ENCODE results near the gene FA2H.
"Not testable (repeated sequence)": the region's sequence is repeated elsewhere in the genome, so short reads cannot be mapped to it uniquely, and the experiment has no call there.

The FA2H gene

DNA sequence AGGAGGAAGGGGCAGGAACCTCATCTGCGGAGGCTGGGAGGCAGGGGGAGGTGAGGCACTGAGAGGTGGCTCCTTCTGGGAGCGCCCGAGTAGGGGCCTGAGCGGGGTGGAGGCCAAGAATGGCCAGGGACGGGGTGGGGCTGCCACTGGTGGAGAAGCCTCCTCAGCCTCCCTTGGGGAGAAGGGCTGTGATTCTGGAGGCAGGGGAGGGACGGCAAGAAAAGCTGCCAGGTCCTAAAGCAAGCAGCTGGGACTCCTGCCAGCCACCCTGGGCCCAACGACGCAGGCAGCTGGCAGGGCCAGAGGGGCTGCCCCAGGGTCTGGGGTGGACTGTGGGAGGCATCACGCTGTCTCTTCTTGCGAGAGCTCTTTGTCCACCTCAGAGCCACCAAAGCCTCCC is 61.3 kb downstream of the FA2H start:
- in situ Hi-C loops (cut with HindIII; ENCODE audit: low pct_ligation_motif_present, low pct_unique_long_range_greater_than_20kb, low sequenced_read_pairs) = no loop called here
- DNase-seq = no peak

DNA sequence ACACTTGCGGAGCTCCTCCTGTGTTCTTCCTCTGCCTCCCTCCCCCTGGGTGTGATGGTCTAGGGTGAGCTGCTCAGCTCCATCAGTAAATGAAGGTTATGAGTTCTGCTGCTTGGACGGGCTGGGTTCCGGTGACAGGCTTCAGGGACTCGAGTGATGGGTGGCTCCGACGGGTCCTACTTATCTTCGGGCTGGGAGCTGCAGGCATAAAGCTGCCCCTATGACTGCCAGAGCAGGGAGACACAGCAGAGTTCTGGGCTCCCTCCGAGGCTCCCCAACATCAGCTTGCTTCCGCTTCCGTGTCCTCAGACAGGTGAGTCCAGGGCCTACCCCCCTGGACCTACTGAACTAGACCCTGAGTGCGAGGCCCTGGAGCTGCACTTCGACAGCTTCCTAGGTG is 62.7 kb downstream of the FA2H start:
- in situ Hi-C loops (cut with HindIII; ENCODE audit: low pct_ligation_motif_present, low pct_unique_long_range_greater_than_20kb, low sequenced_read_pairs) = no loop called here
- DNase-seq = no peak

DNA sequence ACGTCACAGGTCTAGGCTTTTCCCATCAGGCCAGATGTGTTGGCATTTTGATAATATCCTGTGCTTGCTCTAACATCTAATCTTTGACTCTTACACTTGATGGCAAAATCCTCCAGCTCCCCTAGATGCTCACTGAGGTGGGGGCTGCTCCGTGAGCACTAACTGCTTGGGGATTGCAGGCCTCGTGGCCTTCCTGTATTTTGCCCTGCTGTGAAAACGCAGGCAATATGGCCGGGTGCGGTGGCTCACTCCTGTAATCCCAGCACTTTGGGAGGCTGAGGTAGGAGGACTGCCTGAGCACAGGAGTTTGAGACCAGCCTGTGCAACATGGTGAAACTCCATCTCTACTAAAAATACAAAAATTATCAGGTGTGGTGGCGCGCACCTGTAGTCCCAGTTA is 64.2 kb downstream of the FA2H start:
- no peak for DNase-seq
- in situ Hi-C loops (cut with HindIII; ENCODE audit: low pct_ligation_motif_present, low pct_unique_long_range_greater_than_20kb, low sequenced_read_pairs) = no loop called here

DNA sequence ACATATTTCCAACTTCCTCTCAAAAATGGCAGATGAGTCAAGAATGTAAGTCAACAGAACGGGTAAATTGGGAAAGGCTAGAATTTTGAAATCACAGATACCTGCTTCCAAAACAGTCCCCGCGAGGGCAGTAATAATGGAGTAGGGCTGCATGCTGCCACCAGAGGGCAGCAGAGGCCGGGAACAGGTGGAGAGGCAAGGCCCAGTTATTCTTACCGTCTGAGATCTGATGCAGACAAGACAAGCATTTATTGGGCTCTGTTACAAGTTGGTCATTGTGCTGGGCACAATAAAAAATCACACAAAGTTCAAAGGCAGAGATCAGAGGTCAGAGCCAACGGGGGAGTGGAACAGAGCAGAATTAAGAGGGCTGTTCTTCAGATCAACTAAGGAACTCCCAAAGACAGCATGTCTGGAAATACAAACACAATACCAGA is 65.2 kb downstream of the FA2H start:
- in situ Hi-C loops (cut with HindIII; ENCODE audit: low pct_ligation_motif_present, low pct_unique_long_range_greater_than_20kb, low sequenced_read_pairs) = no loop called here
- DNase-seq = peak; percentile 81

DNA sequence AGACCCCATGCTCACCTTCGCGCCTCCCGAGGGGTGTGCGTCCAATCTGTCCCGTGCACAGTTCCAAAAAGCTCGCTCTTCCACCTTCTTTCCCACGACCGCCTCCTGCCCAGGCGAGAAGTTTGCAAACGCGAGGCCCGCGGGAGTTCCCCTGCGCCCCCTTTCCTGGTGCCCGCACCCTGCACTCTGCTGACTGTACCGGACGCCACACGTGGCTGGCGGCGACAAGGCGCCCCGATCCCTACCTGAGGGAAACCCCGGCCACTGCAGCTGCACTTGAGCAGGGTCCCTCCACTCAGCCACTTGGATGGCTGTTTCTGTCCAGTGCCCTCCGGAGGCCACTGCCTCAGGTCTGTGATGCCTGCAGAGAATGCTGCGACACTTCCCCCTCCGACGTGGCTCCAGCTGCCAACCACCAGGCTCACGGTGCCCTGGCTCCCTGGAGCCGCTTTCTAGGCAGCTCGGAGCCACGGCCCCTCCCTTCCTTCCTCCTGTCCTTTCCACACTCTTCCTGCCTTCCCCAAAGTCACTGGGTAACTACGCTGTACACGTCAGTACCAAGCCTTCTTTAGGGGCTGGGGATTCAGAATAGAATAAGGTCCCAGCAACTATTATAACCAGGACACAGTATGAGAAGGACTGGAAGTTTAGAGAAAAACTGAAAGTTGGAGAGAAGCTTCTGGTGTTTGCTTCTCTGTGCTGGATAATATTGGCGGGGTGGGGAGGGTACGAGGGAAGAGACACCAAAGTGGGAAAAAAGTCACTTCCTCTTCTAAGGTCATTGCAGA is 74.0 kb downstream of the FA2H start, which contains the start of gene MLKL:
Gene MLKL, minus strand, starts transcription at position 425 of the 788 bp plus-strand sequence. CDS start 5,105 bp downstream, outside the sequence.
- DNase-seq = peak; percentile 76
- in situ Hi-C loops (cut with HindIII; ENCODE audit: low pct_ligation_motif_present, low pct_unique_long_range_greater_than_20kb, low sequenced_read_pairs) = loop anchor here (5.0 kb wide), 1 partner anchor 42 kb away; no protein-coding TSS in a partner anchor

DNA sequence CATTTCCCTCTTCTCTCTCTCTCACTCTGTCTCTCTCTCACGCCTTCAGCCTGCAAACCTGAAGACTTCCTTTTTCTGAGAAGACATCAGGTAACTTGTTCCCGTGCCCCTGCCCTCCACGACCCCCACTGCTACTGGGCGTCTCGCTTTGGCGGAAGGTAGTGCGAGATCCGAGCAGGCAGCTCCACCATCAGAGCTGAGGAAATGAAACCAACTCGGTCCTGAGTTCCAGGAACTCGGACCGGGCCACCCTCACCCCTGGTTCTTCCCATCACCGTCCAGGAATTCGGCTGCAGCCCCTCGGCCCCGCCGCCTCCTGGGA is 74.5 kb downstream of the FA2H start:
- peak; percentile 57 for DNase-seq
- in situ Hi-C loops (cut with HindIII; ENCODE audit: low pct_ligation_motif_present, low pct_unique_long_range_greater_than_20kb, low sequenced_read_pairs) = loop anchor here (5.0 kb wide), 1 partner anchor 42 kb away; no protein-coding TSS in a partner anchor

DNA sequence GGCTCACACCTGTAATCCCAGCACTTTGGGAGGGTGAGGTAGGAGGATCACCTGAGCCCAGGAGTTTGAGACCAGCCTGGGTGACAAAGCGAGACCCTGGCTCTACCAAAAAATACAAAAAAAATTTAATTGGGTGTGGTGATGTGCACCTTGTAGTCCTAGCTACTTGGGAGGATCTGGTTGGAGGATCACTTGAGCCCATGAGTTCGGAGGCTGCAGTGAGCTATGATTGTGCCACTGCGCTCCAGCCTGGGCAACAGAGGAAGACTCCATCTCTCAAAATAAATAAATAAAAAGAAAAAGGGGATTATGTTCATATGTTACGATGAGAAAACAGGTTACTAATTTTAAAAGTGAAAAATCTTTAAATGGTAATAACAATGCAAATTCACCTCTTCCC is 75.0 kb downstream of the FA2H start:
- no peak for DNase-seq
- in situ Hi-C loops (cut with HindIII; ENCODE audit: low pct_ligation_motif_present, low pct_unique_long_range_greater_than_20kb, low sequenced_read_pairs) = loop anchor here (5.0 to 25.0 kb wide), 2 partner anchors 43 to 163 kb away; no protein-coding TSS in a partner anchor

GRCh38 chr16:74698222-74698621 is 76.4 kb downstream of the FA2H start:
- DNase-seq = peak; percentile 14
- in situ Hi-C loops (cut with HindIII; ENCODE audit: low pct_ligation_motif_present, low pct_unique_long_range_greater_than_20kb, low sequenced_read_pairs) = loop anchor here (25.0 kb wide), 1 partner anchor 164 kb away; no protein-coding TSS in a partner anchor

- DNase-seq = peak; percentile 84
- in situ Hi-C loops (cut with HindIII; ENCODE audit: low pct_ligation_motif_present, low pct_unique_long_range_greater_than_20kb, low sequenced_read_pairs) = loop anchor here (25.0 kb wide), 1 partner anchor 167 kb away; no protein-coding TSS in a partner anchor
These were observed 78.9 kb downstream of the FA2H start for GRCh38 chr16:74695450-74696422.

DNA sequence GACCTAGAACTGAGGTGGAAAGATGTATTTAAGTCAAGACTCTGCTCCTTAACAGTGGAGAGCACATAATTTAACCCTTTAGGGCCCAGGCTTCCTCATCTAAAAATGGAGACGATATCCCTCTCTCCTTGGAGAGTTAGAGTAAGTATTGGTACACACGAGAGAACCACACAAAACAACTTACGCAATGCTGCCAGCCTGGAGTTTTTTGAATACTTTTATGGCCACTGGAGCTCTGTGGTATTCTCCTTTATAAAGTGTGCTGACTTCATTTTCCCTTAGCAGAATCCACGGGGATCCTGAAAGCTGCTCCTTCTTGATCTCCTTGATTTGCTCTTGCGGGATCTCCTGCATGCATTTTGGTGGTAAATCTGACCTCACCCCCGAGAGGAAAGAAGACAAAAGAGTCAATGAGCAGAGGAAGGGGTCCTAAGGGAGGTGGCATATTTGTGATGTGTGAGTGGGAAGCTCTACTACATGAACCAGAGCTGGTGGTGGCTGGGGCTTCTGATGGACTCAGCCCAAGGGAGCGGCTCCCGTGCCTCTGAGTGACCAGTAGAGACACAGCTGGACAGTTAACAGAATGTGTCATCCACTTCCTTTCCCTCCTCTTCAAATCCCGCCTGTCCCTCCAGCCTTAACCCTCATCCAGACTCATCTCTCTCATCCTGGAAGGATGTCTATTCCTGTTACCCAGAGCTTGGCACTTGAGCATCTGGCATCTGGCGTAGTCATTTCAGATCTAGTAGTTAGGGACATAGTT is 83.3 kb downstream of the FA2H start:
- no peak for DNase-seq

GRCh38 chr16:74682556-74682955 is 92.1 kb downstream of the FA2H start:
- no peak for DNase-seq
- in situ Hi-C loops (cut with HindIII; ENCODE audit: low pct_ligation_motif_present, low pct_unique_long_range_greater_than_20kb, low sequenced_read_pairs) = loop anchor here (25.0 kb wide), 1 partner anchor 180 kb away; no protein-coding TSS in a partner anchor

More for the DNA sequence above, 83.3 kb downstream of the FA2H start:
- in situ Hi-C loops (cut with HindIII; ENCODE audit: low pct_ligation_motif_present, low pct_unique_long_range_greater_than_20kb, low sequenced_read_pairs) = loop anchor here (25.0 kb wide), 1 partner anchor 171 kb away; no protein-coding TSS in a partner anchor

GRCh38 chr16:74680681-74681080 is 93.9 kb downstream of the FA2H start:
- in situ Hi-C loops (cut with HindIII; ENCODE audit: low pct_ligation_motif_present, low pct_unique_long_range_greater_than_20kb, low sequenced_read_pairs) = loop anchor here (25.0 kb wide), 1 partner anchor 182 kb away; no protein-coding TSS in a partner anchor
- DNase-seq = no peak

GRCh38 chr16:74679983-74680382 is 94.6 kb downstream of the FA2H start:
- DNase-seq = no peak
- in situ Hi-C loops (cut with HindIII; ENCODE audit: low pct_ligation_motif_present, low pct_unique_long_range_greater_than_20kb, low sequenced_read_pairs) = loop anchor here (25.0 kb wide), 1 partner anchor 182 kb away; no protein-coding TSS in a partner anchor

- in situ Hi-C loops (cut with HindIII; ENCODE audit: low pct_ligation_motif_present, low pct_unique_long_range_greater_than_20kb, low sequenced_read_pairs) = loop anchor here (25.0 kb wide), 1 partner anchor 184 kb away; no protein-coding TSS in a partner anchor
These were observed 96.8 kb downstream of the FA2H start for GRCh38 chr16:74677868-74678267.

DNA sequence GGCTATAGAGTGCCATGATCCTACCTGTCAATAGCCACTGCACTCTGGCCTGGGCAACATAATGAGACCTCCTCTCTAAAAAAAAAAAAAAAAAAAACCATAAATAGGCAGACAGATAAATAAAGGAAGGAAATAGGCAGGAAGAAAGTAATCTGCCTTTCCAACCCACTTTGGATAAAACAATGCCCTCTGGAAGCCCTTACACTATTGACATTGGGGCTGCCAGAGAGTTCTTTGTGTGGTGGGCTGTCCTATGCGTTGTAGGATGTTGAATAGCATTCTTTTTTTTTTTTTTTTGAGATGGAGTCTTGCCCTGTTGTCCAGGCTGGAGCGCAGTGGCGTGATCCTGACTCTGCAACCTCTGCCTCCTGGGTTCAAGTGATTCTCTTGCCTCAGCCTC is 100.7 kb downstream of the FA2H start:
- in situ Hi-C loops (cut with HindIII; ENCODE audit: low pct_ligation_motif_present, low pct_unique_long_range_greater_than_20kb, low sequenced_read_pairs) = no loop called here
- DNase-seq = no peak

More at GRCh38 chr16:74677868-74678267, 96.8 kb downstream of the FA2H start:
- DNase-seq = no peak

DNA sequence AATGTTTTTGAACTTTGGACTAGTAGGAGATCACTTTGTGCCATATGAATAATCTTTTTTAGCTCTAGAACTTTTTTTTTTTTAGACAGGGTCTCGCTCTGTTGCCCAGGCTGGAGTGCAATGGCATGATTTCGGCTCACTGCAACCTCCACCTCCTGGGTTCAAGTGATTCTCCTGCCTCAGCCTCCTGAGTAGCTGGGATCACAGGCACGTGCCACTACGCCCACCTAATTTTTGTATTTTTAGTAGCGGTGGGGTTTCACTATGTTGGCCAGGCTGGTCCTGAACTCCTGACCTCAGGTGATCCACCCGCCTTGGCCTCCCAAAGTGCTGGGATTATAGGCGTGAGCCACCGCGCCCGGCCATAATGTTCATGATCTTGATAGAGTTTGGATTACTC is 105.7 kb downstream of the FA2H start:
- DNase-seq; in situ Hi-C loops (cut with HindIII; ENCODE audit: low pct_ligation_motif_present, low pct_unique_long_range_greater_than_20kb, low sequenced_read_pairs): not testable (repeated sequence)

DNA sequence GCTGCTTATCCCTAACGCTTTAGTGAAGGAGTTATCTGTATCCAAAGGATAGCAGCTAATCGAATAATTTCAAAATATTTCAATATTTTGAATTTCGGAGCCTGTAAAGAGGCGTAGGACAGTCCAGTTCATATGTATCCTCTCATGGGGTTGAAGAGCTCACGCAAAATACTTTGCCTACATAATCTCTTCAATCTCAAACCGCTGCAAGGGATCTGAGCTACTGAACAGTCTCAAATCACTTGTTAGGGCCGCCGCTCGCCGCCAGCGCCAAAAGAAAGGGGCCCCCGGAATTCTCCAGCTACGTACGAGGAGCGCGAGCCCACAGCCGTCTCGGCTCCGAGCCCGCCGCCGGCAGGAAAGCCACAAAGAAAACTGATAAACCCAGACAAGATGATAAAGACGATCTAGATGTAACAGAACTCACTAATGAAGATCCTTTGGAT is 107.3 kb downstream of the FA2H start:
- in situ Hi-C loops (cut with HindIII; ENCODE audit: low pct_ligation_motif_present, low pct_unique_long_range_greater_than_20kb, low sequenced_read_pairs) = no loop called here
- peak; percentile 39 for DNase-seq

All from ACHN (cell line).